8988T (cell line): ENCODE measurements around the gene SRCAP.
"Not testable (repeated sequence)": the region's sequence is repeated elsewhere in the genome, so short reads cannot be mapped to it uniquely, and the experiment has no call there.

Experiments
- DNase-seq: peaks from one replicate; pipeline ENCODE4 v3.0.0; 2011

Gene SRCAP

GRCh38 chr16:30664616-30665109, 34.3 kb upstream of the SRCAP start:
- DNase-seq: no peak

GRCh38 chr16:30665155-30665829, 33.7 kb upstream of the SRCAP start:
- no peak for DNase-seq

GRCh38 chr16:30665830-30666190, 33.2 kb upstream of the SRCAP start:
- DNase-seq: no peak

- no peak for DNase-seq
Observed at GRCh38 chr16:30666681-30667080, 32.3 kb upstream of the SRCAP start.

GRCh38 chr16:30667361-30667905, 31.5 kb upstream of the SRCAP start:
- no peak for DNase-seq

GRCh38 chr16:30668393-30668792, 30.6 kb upstream of the SRCAP start:
- no peak for DNase-seq

- DNase-seq: no peak
Observed at GRCh38 chr16:30669026-30669902, 29.7 kb upstream of the SRCAP start.

GRCh38 chr16:30669903-30670824, 28.8 kb upstream of the SRCAP start:
- DNase-seq: no peak

GRCh38 chr16:30675143-30675542, 23.8 kb upstream of the SRCAP start:
- DNase-seq: no peak

- DNase-seq: no peak
Observed at GRCh38 chr16:30677931-30678585, 20.9 kb upstream of the SRCAP start.

GRCh38 chr16:30678586-30678970, 20.4 kb upstream of the SRCAP start:
- no peak for DNase-seq

GRCh38 chr16:30680326-30680725, 18.6 kb upstream of the SRCAP start:
- DNase-seq: no peak

- DNase-seq: no peak
Observed at GRCh38 chr16:30688701-30689100, 10.3 kb upstream of the SRCAP start.

- DNase-seq: no peak
Observed at GRCh38 chr16:30691907-30692306, 7.1 kb upstream of the SRCAP start.

GRCh38 chr16:30692396-30693064, 6.4 kb upstream of the SRCAP start:
- no peak for DNase-seq

GRCh38 chr16:30694926-30695693, 3.9 kb upstream of the SRCAP start:
- no peak for DNase-seq

GRCh38 chr16:30696646-30697045, 2.3 kb upstream of the SRCAP start:
- not testable (repeated sequence) for DNase-seq

GRCh38 chr16:30697264-30698138, 1.5 kb upstream of the SRCAP start:
- DNase-seq: peak; percentile 84

GRCh38 chr16:30698139-30698815, 694 bp upstream of the SRCAP start:
- DNase-seq: peak; percentile 86
